GM19395 (cell line): ENCODE measurements around the gene FSIP1.

Source experiments
- ATAC-seq: cut with Tn5 transposase; IDR thresholded peaks from one replicate; pipeline ENCODE4 v1.9.1; 2021; ENCODE audit warnings: mild to moderate bottlenecking, moderate library complexity; ENCODE audit not compliant: unreplicated experiment

The FSIP1 gene

DNA sequence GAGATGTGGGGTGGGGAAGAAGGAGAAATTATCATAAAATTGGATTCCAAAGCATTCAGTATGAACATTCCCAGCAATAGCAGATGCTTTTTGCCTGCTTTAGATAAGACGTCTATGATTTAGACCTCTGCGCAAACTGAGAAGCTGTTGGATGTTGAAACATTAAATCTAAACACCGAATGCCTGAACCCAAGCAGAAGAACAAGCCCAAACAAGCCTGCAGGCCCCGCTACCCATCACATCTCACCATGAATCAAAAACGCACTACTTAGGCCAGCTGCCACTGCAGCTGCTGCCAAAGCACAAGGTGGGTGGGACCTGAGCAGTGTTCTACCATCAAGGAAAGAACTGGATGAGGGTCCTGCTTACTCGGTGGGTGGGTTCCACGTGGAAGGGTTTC lies 226.2 kb downstream of the FSIP1 start:
- no peak for ATAC-seq

DNA sequence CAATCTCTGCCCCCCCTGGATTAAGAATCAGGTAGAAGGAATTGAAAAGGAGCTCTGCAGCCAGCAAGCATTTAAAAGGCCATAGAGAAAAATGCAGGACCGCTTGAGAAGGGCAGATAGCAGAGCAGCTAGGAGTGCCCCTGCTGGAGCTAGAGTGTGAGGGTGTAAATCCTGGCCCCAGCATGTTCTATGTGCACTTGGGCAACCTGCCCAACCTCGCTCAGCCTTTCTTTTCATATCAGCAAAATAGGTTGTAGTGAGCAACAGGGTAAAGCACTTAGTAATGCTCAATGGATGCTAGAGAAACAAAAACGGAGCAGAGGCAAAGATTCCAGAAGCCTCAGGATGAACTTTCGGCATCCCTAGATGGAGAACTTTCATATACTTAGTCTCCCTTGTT lies 226.8 kb downstream of the FSIP1 start:
- ATAC-seq: no peak

DNA sequence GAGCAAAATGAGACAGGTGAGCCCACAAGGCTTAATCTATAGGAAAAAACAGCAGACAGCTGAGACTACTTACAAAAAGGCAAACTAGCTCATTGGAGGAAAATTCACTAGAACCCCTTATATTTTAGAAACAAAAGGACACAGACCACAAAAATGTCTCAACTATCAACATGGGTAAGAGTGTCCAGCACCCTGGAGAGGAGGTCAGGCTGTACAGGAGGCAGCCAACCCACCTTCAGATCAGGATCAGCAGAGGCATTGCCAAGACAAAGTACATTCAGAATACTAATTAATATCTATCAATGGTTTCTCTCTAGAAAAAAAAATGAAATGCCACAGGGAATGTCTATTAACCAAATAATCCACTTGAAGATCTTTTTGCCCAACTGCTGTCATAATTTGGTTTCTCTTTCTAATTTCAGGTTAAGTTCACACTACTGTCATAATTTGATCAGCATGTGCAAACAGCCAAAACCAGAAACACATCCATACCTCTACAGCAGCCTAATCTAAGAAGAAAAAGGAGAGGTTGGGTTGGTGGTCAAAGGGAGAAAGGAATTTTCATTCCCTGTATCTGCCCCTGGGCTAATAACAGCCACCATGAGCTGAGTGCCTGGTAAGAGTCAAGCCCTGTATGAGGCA lies 227.8 kb downstream of the FSIP1 start:
- peak; percentile 54 for ATAC-seq

DNA sequence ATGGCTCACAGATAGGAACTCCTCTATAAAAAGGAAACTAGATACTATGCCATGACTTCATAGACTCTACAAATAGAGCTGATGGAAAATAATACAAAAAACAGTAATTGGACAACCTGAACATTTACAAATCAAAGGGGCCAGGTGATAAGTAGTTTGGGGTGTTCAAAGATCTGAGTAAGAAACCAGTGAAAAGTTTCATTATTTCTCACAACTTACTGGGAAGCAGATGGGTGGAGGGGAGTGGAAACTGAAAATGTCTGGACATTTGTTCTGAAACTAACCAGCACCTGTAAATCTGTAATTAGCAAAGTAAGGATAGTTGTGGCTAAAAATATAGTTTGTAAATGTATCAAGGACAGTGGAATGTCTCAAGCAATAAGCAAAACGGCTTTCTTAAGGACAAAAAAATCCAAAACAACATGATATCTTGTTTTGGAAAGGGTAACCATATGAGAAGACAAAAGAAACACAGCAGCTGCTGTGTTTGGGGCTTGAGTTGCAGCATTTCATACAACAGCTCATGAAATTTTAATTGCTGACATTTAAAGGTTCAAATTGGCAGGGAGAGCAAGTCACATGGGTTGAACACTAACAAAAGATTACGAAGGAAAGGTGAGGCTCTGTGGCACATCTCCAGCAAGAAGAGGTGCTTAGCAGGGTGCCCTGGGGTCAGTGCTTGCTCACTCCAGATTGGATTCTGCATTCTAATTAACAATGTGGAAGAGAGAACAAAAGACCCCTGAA lies 228.5 kb downstream of the FSIP1 start:
- ATAC-seq: peak; percentile 69

DNA sequence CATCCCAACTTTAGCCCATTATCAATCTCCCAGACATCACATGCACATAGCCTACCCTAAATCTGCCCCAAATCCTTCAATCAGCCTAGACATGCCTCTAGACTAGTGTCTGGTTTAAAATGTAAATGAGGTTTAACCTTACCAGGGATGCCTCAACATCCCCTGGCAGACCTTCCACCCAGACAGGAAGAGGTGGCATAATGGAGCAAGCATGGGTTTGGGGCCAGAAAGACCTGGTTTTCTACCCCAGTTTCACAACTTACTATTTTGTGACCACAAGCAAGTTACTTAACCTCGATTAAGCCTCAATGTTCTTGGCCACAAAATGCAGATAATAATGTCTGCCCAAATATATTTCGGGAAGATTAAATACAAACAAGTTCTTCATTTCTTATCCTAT lies 230.1 kb downstream of the FSIP1 start:
- ATAC-seq: no peak

DNA sequence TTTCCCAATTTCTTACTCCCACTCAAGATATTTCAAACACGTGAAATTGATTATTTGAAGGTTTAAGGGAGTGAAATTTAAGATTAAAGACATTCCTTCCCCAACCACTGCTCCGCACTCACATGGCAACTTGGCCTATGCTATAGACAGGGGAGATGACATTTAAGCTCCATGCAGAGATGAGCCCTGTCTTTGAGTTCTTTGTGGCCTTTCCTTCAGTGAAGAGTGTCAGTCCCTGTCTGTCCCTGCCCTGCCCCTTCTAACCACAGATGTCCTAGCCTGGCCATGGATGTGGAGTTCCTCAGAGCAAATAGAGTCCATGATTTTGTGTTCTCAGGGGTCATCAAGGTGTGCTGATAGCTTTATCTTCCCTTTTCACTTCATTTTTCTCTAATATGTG lies 231.2 kb downstream of the FSIP1 start:
- no peak for ATAC-seq
